IMR-90 (cell line): Measurements from ENCODE around the gene ELMO1. TPM values are rescaled to one million over a fixed set of nuclear protein-coding genes. Genes with fewer than 3 reads are reported as not detected.

ENCODE experiments used
- ATAC-seq: fragments of 200-7000 bp; cut with Tn5 transposase; 2 replicates; pipeline ENCODE4 v1.9.1; 2020; ENCODE audit warnings: low read depth, mild to moderate bottlenecking, moderate library complexity
- BruUV-seq: library from RNA; stranded (reverse); fragments of 400-500 nt; replicated peaks from 2 replicates; lab custom pipeline; 2021; lab: Mats Ljungman, UMichigan
- CTCF ChIA-PET: fragments of 300-600 bp; formaldehyde crosslinking; extraction: SDS; loops from one replicate; lab custom pipeline; 2021; ENCODE audit warnings: antibody characterized with exemption; lab: Yijun Ruan, JAX
- POLR2A ChIA-PET: fragments of 300-600 bp; sonication (Branson Sonifier 250); formaldehyde crosslinking; loops from one replicate; lab custom pipeline; 2022; ENCODE audit warnings: antibody characterized with exemption; ENCODE audit not compliant: unreplicated experiment; lab: Charles Lee
- DNase-seq: peaks from one replicate; pipeline ENCODE4 v3.0.0; 2013
- H2AFZ ChIP-seq: replicated peaks from 2 replicates; pipeline ENCODE3; 2013; ENCODE audit warnings: low read length, mild to moderate bottlenecking; ENCODE audit not compliant: poor library complexity
- H2AK5ac ChIP-seq: 2 replicates; pipeline ENCODE4 v1.6.1; 2013; ENCODE audit warnings: low read depth, low read length, inconsistent platforms
- H2AK9ac ChIP-seq: replicated peaks from 2 replicates; pipeline ENCODE3; 2013; ENCODE audit warnings: mild to moderate bottlenecking, low read depth, low read length, moderate library complexity; ENCODE audit not compliant: poor library complexity
- H2BK120ac ChIP-seq: 2 replicates; pipeline ENCODE4 v1.6.1; 2013; ENCODE audit warnings: low read depth, low read length, inconsistent platforms
- H2BK15ac ChIP-seq: 3 replicates; pipeline ENCODE4 v1.6.1; 2013; ENCODE audit warnings: low read depth, low read length, inconsistent platforms
- H2BK20ac ChIP-seq: 2 replicates; pipeline ENCODE4 v1.6.1; 2013; ENCODE audit warnings: low read depth, mild to moderate bottlenecking, inconsistent platforms, low read length, moderate library complexity
- H2BK5ac ChIP-seq: 2 replicates; pipeline ENCODE4 v1.6.1; 2013; ENCODE audit warnings: mild to moderate bottlenecking, low read depth, low read length, inconsistent platforms; ENCODE audit not compliant: poor library complexity, severe bottlenecking
- H3K14ac ChIP-seq: replicated peaks from 2 replicates; pipeline ENCODE4 v1.6.1; 2013; ENCODE audit warnings: low read depth, low read length, inconsistent platforms
- H3K18ac ChIP-seq: 2 replicates; pipeline ENCODE4 v1.6.1; 2013; ENCODE audit warnings: low read depth, low read length, control low read depth
- H3K23ac ChIP-seq: 2 replicates; pipeline ENCODE4 v1.6.1; 2013; ENCODE audit warnings: low read depth, low read length, inconsistent platforms
- H3K27ac ChIP-seq: 2 replicates; pipeline ENCODE4 v1.5.1; 2013; ENCODE audit warnings: mild to moderate bottlenecking, control low read depth, low read length; ENCODE audit not compliant: insufficient read depth
- H3K27me3 ChIP-seq: 2 replicates; pipeline ENCODE4 v1.6.1; 2013; ENCODE audit warnings: low read length; ENCODE audit not compliant: control insufficient read depth, insufficient read depth
- H3K36me3 ChIP-seq: 2 replicates; pipeline ENCODE4 v1.6.1; 2013; ENCODE audit warnings: low read length, mixed read lengths; ENCODE audit not compliant: control insufficient read depth, insufficient read depth
- H3K4ac ChIP-seq: 2 replicates; pipeline ENCODE4 v1.6.1; 2013; ENCODE audit warnings: low read depth, low read length, inconsistent platforms
- H3K4me1 ChIP-seq: 2 replicates; pipeline ENCODE4 v1.6.1; 2013; ENCODE audit warnings: low read length, mixed read lengths; ENCODE audit not compliant: control insufficient read depth, insufficient read depth
- H3K4me2 ChIP-seq: 2 replicates; pipeline ENCODE4 v1.6.1; 2013; ENCODE audit warnings: low read depth, mild to moderate bottlenecking, control low read depth, low read length, moderate library complexity
- H3K4me3 ChIP-seq: 2 replicates; pipeline ENCODE4 v1.5.1; 2013; ENCODE audit warnings: low read depth, mild to moderate bottlenecking, control low read depth, low read length, moderate library complexity; ENCODE audit not compliant: insufficient read depth
- H3K56ac ChIP-seq: 2 replicates; pipeline ENCODE4 v1.6.1; 2013; ENCODE audit warnings: low read length, inconsistent platforms; ENCODE audit not compliant: insufficient read depth; ENCODE audit errors: extremely low read depth
- H3K79me1 ChIP-seq, 2 experiments: 2 replicates each; pipeline ENCODE4 v1.6.1; 2013; ENCODE audit warnings: low read length in 2 of 2, inconsistent platforms in 1 of 2, low read depth in 1 of 2
- H3K9ac ChIP-seq: 2 replicates; pipeline ENCODE4 v1.6.1; 2013; ENCODE audit warnings: low read depth, low read length, control low read depth
- H3K9me1 ChIP-seq: 2 replicates; pipeline ENCODE4 v1.6.1; 2013; ENCODE audit warnings: low read length, inconsistent platforms; ENCODE audit not compliant: insufficient read depth
- H3K9me3 ChIP-seq: 2 replicates; pipeline ENCODE4 v1.6.1; 2013; ENCODE audit warnings: low read length; ENCODE audit not compliant: control insufficient read depth, insufficient read depth
- H4K20me1 ChIP-seq: 2 replicates; pipeline ENCODE4 v1.6.1; 2013; ENCODE audit warnings: low read length, inconsistent platforms; ENCODE audit not compliant: insufficient read depth
- H4K5ac ChIP-seq: 2 replicates; pipeline ENCODE4 v1.6.1; 2013; ENCODE audit warnings: mild to moderate bottlenecking, low read depth, low read length, control low read depth
- H4K8ac ChIP-seq, 2 experiments: 2 replicates each; pipeline ENCODE4 v1.6.1; 2013; ENCODE audit warnings: low read depth in 2 of 2, low read length in 2 of 2, control low read depth in 1 of 2, inconsistent platforms in 1 of 2
- H4K91ac ChIP-seq: 2 replicates; pipeline ENCODE4 v1.6.1; 2013; ENCODE audit warnings: low read depth, low read length, inconsistent platforms; ENCODE audit not compliant: insufficient read depth
- BHLHE40 ChIP-seq: fragments of 150-350 bp; IDR thresholded peaks from 2 replicates; pipeline ENCODE4 v1.6.1; 2016; ENCODE audit warnings: mild to moderate bottlenecking, low read depth, low read length
- CEBPB ChIP-seq: IDR thresholded peaks from 2 replicates; pipeline ENCODE4 v1.6.1; 2012; ENCODE audit warnings: low read depth, low read length, improper control_type of control experiment
- CHD1 ChIP-seq: IDR thresholded peaks from 2 replicates; pipeline ENCODE4 v1.6.1; 2012; ENCODE audit warnings: low read depth, low read length, improper control_type of control experiment
- CTCF ChIP-seq: conservative IDR thresholded peaks from 2 replicates; pipeline ENCODE4 v1.5.1; 2012; ENCODE audit warnings: mild to moderate bottlenecking, low read depth, low read length, improper control_type of control experiment
- ELK1 ChIP-seq: fragments of 150-350 bp; IDR thresholded peaks from 2 replicates; pipeline ENCODE4 v1.6.1; 2016; ENCODE audit warnings: low read depth, mild to moderate bottlenecking, low read length, moderate library complexity, borderline replicate concordance
- FOS ChIP-seq: fragments of 150-350 bp; IDR thresholded peaks from 2 replicates; pipeline ENCODE4 v1.6.1; 2016; ENCODE audit warnings: low read depth, low read length
- MAFK ChIP-seq: IDR thresholded peaks from 2 replicates; pipeline ENCODE4 v1.6.1; 2012; ENCODE audit warnings: low read depth, low read length, improper control_type of control experiment
- MAZ ChIP-seq: IDR thresholded peaks from 2 replicates; pipeline ENCODE4 v1.6.1; 2012; ENCODE audit warnings: low read depth, mild to moderate bottlenecking, low read length, improper control_type of control experiment, moderate library complexity, borderline replicate concordance
- MXI1 ChIP-seq: IDR thresholded peaks from 2 replicates; pipeline ENCODE4 v1.6.1; 2012; ENCODE audit warnings: low read depth, mild to moderate bottlenecking, low read length, moderate library complexity, borderline replicate concordance
- NFE2L2 ChIP-seq: fragments of 150-350 bp; IDR thresholded peaks from 2 replicates; pipeline ENCODE4 v1.6.1; 2016; ENCODE audit warnings: low read depth, mild to moderate bottlenecking, low read length
- POLR2A ChIP-seq: IDR thresholded peaks from 2 replicates; pipeline ENCODE4 v1.6.1; 2012; ENCODE audit warnings: mild to moderate bottlenecking, low read depth, low read length
- RAD21 ChIP-seq: IDR thresholded peaks from 2 replicates; pipeline ENCODE4 v1.6.1; 2012; ENCODE audit warnings: low read length, improper control_type of control experiment
- RCOR1 ChIP-seq: IDR thresholded peaks from 2 replicates; pipeline ENCODE4 v1.6.1; 2012; ENCODE audit warnings: mild to moderate bottlenecking, low read length, improper control_type of control experiment; ENCODE audit not compliant: insufficient replicate concordance
- RFX5 ChIP-seq: IDR thresholded peaks from 2 replicates; pipeline ENCODE4 v1.8.0; 2012; ENCODE audit warnings: low read depth, mild to moderate bottlenecking, low read length, moderate library complexity
- SMC3 ChIP-seq: fragments of 150-350 bp; IDR thresholded peaks from 2 replicates; pipeline ENCODE4 v1.6.1; 2016; ENCODE audit warnings: low read depth, mild to moderate bottlenecking, antibody characterized with exemption, low read length, moderate library complexity
- USF2 ChIP-seq: fragments of 150-350 bp; IDR thresholded peaks from 2 replicates; pipeline ENCODE4 v1.6.1; 2017; ENCODE audit warnings: mild to moderate bottlenecking, antibody characterized with exemption, low read length, low read depth
- WGBS, 2 experiments: methylation state at CpG; one replicate each; pipeline versions ENCODE4 v1.1.5 to v1.1.7; 2013; ENCODE audit warnings: missing lambda C conversion rate in 2 of 2; ENCODE audit not compliant: insufficient read length in 1 of 2; ENCODE audit errors: extremely low coverage in 2 of 2; 5-methylcytosine and 5-hydroxymethylcytosine counted together
- dilution Hi-C: fragments of 300-500 bp; cut with HindIII; formaldehyde crosslinking; loops from one replicate; pipeline ENCODE4 v1.14.3; 2018; ENCODE audit warnings: low sequenced_read_pairs; ENCODE audit not compliant: unreplicated experiment
- in situ Hi-C: fragments of 300-500 bp; cut with MboI; formaldehyde crosslinking; loops from 3 replicates; pipeline ENCODE4 v1.14.3; 2019; ENCODE audit warnings: low sequenced_read_pairs, inconsistent platforms, mixed read lengths
- intact Hi-C: fragments of 100-400 bp; cut with micrococcal nuclease; formaldehyde crosslinking; loops from 2 replicates; pipeline ENCODE4 v1.10.0; 2022
- polyA plus RNA-seq, 3 experiments: library from polyadenylated mRNA; depleted of rRNA; stranded (reverse); fragments of >200 nt; gene quantifications; 2 replicates each; pipeline ENCODE4 v1.2.3, GENCODE V29; 2012; ENCODE audit warnings: low replicate concordance in 1 of 3
- total RNA-seq: library from RNA; depleted of rRNA; stranded (reverse); fragments of >200 nt; gene quantifications from 2 replicates; pipeline ENCODE4 v1.2.3, GENCODE V29; 2012

ELMO1 gene
- total and polyA plus RNA-seq, 2 of the 4 experiments (the other 2 are of a cell fraction): 0.03 TPM; not detected in 1

GRCh38 chr7:37013771-37014170 is 434.9 kb downstream of the ELMO1 start:
- ATAC-seq (no peak), DNase-seq (no peak)
- Histone ChIP-seq H2BK5ac (no peak overlapping the region), H4K8ac (no peak overlapping the region), H3K27ac (no peak overlapping the region), H3K4me3 (no peak overlapping the region), H2BK15ac (no peak overlapping the region), H3K9ac (no peak overlapping the region), H2AK5ac (no peak overlapping the region), H2AFZ (no peak overlapping the region), H4K5ac (no peak overlapping the region), H3K56ac (no peak overlapping the region), H3K36me3 (no peaks in the 10 kb centered on the region), H3K4me1 (no peaks in the 10 kb centered on the region), H3K79me1 (no peaks in the 10 kb centered on the region), H3K4ac (no peak overlapping the region), H3K23ac (no peak overlapping the region), H2AK9ac (no peak overlapping the region), H3K14ac (no peak overlapping the region), H4K20me1 (no peaks in the 10 kb centered on the region), H3K18ac (no peak overlapping the region), H3K27me3 (peaks cover 10% of the 10 kb centered on the region), H3K9me3 (no peaks in the 10 kb centered on the region), H2BK120ac (no peak overlapping the region), H3K4me2 (no peak overlapping the region), H4K91ac (no peak overlapping the region), H3K9me1 (no peaks in the 10 kb centered on the region), H2BK20ac (no peak overlapping the region)
- in situ Hi-C loops: no loop called here
- WGBS, 2 experiments: no CpG with 5 or more reads among the region's 4 CpGs
- ChIA-PET CTCF (no interaction called here), POLR2A (no interaction called here)
- intact Hi-C loops: no loop called here
- dilution Hi-C loops: no loop called here
- no TSS peak for BruUV-seq
- TF ChIP-seq USF2: no peak
- no peak for TF ChIP-seq CHD1
- no peak for TF ChIP-seq MXI1
- TF ChIP-seq NFE2L2: no peak
- TF ChIP-seq RFX5: no peak
- TF ChIP-seq SMC3: no peak
- TF ChIP-seq MAZ: no peak
- TF ChIP-seq MAFK: no peak
- no peak for TF ChIP-seq BHLHE40
- TF ChIP-seq CTCF: no peak
- TF ChIP-seq FOS: no peak
- TF ChIP-seq POLR2A: no peak
- TF ChIP-seq RCOR1: no peak
- no peak for TF ChIP-seq ELK1
- TF ChIP-seq CEBPB: no peak
- no peak for TF ChIP-seq RAD21
